ENCODE results near the gene GNB4.
A peak's percentile ranks its signal among the peaks of the same experiment; 100 is the strongest.

Gene GNB4

GRCh38 chr3:179363332-179363731, 87.9 kb downstream of the GNB4 start:
- no peak for DNase-seq (ENCODE audit: low read depth in 2 of 2)

- DNase-seq (ENCODE audit: low read depth in 2 of 2) = no peak
Observed at GRCh38 chr3:179355996-179356395, 95.3 kb downstream of the GNB4 start.

- DNase-seq (ENCODE audit: low read depth in 2 of 2) = no peak
Observed at GRCh38 chr3:179348325-179349013, 102.8 kb downstream of the GNB4 start.

GRCh38 chr3:179347345-179348194, 103.7 kb downstream of the GNB4 start, which contains the start of gene MFN1:
TSS of gene MFN1 (plus strand) at chr3:179347709. CDS start at chr3:179348852, 1,143 bp downstream.
- peak; percentile 82 to 89 for DNase-seq (ENCODE audit: low read depth in 2 of 2)

Measured in stimulated activated CD8-positive, alpha-beta memory T cell treated with anti-CD3 and anti-CD28 coated beads, Interleukin-15, amount 100 ng/mL, for 48 hours (primary cell).